Glutamatergic neuron (in vitro differentiated cells): ENCODE data around the gene LGALS3BP. TPM values are rescaled to one million over a fixed set of nuclear protein-coding genes. Genes with fewer than 3 reads are reported as not detected.

Experiments
- DNase-seq: peaks from one replicate; pipeline ENCODE4 v3.0.0; 2022
- H3K27ac Mint-ChIP-seq: one replicate; pipeline ENCODE4 v1.8.0; 2020; ENCODE audit warnings: mild to moderate bottlenecking, mixed read lengths, inconsistent platforms; ENCODE audit not compliant: unreplicated experiment
- H3K27me3 Mint-ChIP-seq: one replicate; pipeline ENCODE4 v1.8.0; 2020; ENCODE audit warnings: mild to moderate bottlenecking, moderate library complexity, mixed read lengths, inconsistent platforms; ENCODE audit not compliant: unreplicated experiment
- H3K36me3 Mint-ChIP-seq: one replicate; pipeline ENCODE4 v1.8.0; 2020; ENCODE audit warnings: mild to moderate bottlenecking, mixed read lengths, inconsistent platforms; ENCODE audit not compliant: unreplicated experiment
- H3K4me1 Mint-ChIP-seq: one replicate; pipeline ENCODE4 v1.8.0; 2020; ENCODE audit warnings: mild to moderate bottlenecking, low read depth, mixed read lengths, inconsistent platforms; ENCODE audit not compliant: unreplicated experiment
- H3K4me3 Mint-ChIP-seq: one replicate; pipeline ENCODE4 v1.8.0; 2020; ENCODE audit warnings: mild to moderate bottlenecking, mixed read lengths, inconsistent platforms; ENCODE audit not compliant: unreplicated experiment
- H3K9me3 Mint-ChIP-seq: one replicate; pipeline ENCODE4 v1.8.0; 2020; ENCODE audit warnings: mild to moderate bottlenecking, moderate library complexity, mixed read lengths, inconsistent platforms; ENCODE audit not compliant: unreplicated experiment
- CTCF ChIP-seq: fragments of 200-600 bp; sonication (generic); IDR thresholded peaks from one replicate; pipeline ENCODE4 v1.5.0; 2021; ENCODE audit not compliant: partially characterized antibody, unreplicated experiment
- total RNA-seq: library from RNA; stranded (reverse); fragmentation: NEBNext Ultra II Directional; extraction: Animal tissue kit (Norgen Biotek cat#: 25700); gene quantifications from one replicate; pipeline ENCODE4 v1.2.1, GENCODE V29; 2021; ENCODE audit not compliant: unreplicated experiment

The LGALS3BP gene
- total RNA-seq, 1 donor from 2014 or later: 30.3 TPM

GRCh38 chr17:78995022-78995760 is 15.5 kb upstream of the LGALS3BP start:
- Mint-ChIP-seq H3K27me3 (peaks cover 7% of the 10 kb centered on the region), H3K4me1 (peaks cover 5% of the 10 kb centered on the region), H3K27ac (no peak overlapping the region), H3K4me3 (no peak overlapping the region), H3K9me3 (no peaks in the 10 kb centered on the region), H3K36me3 (peaks cover 10% of the 10 kb centered on the region)
- no peak for DNase-seq
- no peak for TF ChIP-seq CTCF

- H3K36me3 Mint-ChIP-seq: peaks cover 10% of the 10 kb centered on the region
- H3K4me1 Mint-ChIP-seq: peaks cover 5% of the 10 kb centered on the region
- no peaks in the 10 kb centered on the region for H3K9me3 Mint-ChIP-seq
- no peak for DNase-seq
- no peak overlapping the region for H3K4me3 Mint-ChIP-seq
- H3K27me3 Mint-ChIP-seq: peaks cover 3% of the 10 kb centered on the region
- TF ChIP-seq CTCF: no peak
- H3K27ac Mint-ChIP-seq: no peak overlapping the region
These were observed 14.4 kb upstream of the LGALS3BP start for GRCh38 chr17:78993981-78994671.

- Mint-ChIP-seq H3K27me3 (peaks cover 3% of the 10 kb centered on the region), H3K36me3 (peaks cover 10% of the 10 kb centered on the region), H3K4me1 (peaks cover 5% of the 10 kb centered on the region), H3K27ac (no peak overlapping the region), H3K4me3 (no peak overlapping the region), H3K9me3 (peaks cover 1% of the 10 kb centered on the region)
- peak; percentile 87 for TF ChIP-seq CTCF
- peak; percentile 79 for DNase-seq
These were observed 13.7 kb upstream of the LGALS3BP start for GRCh38 chr17:78993241-78993956.

GRCh38 chr17:78992542-78993212 is 13.0 kb upstream of the LGALS3BP start:
- Mint-ChIP-seq H3K4me1 (peaks cover 5% of the 10 kb centered on the region), H3K4me3 (no peak overlapping the region), H3K36me3 (peaks cover 10% of the 10 kb centered on the region), H3K27ac (no peak overlapping the region), H3K9me3 (peaks cover 1% of the 10 kb centered on the region), H3K27me3 (peaks cover 3% of the 10 kb centered on the region)
- no peak for DNase-seq
- no peak for TF ChIP-seq CTCF
